Adrenal gland (tissue), 12 donors: ENCODE data around the gene PKNOX2. TPM values are rescaled to one million over a fixed set of nuclear protein-coding genes. Genes with fewer than 3 reads are reported as not detected.
A peak's percentile ranks its signal among the peaks of the same experiment; 100 is the strongest.

Source experiments
- DNase-seq, 7 donors: peaks; one replicate each; pipeline ENCODE4 v3.0.0-alpha.2; 2019 to 2020
- H3K27ac ChIP-seq, 5 donors: fragments of 200-600 bp; sonication (generic) in 4 of 5; 1 replicate in 3 of 5; 2 replicates in 2 of 5; pipeline versions ENCODE4 v1.5.1 to v1.8.0; 2016 to 2020; ENCODE audit warnings: mild to moderate bottlenecking in 1 of 5
- H3K27me3 ChIP-seq: fragments of 200-600 bp; 2 replicates; pipeline ENCODE4 v1.8.0; 2021
- H3K36me3 ChIP-seq, 2 donors: fragments of 200-600 bp; replicated peaks in 1 of 2; 1 replicate in 1 of 2; 2 replicates in 1 of 2; pipeline versions ENCODE4 v1.5.1 to v1.8.0; 2018 to 2022
- H3K4me1 ChIP-seq, 2 donors: fragments of 200-600 bp; replicated peaks in 1 of 2; 1 replicate in 1 of 2; 2 replicates in 1 of 2; pipeline versions ENCODE4 v1.5.1 to v1.8.0; 2018 to 2021
- H3K4me3 ChIP-seq, 4 donors: fragments of 200-600 bp; sonication (generic) in 3 of 4; one replicate each; pipeline ENCODE4 v1.5.1; 2016 to 2018
- H3K9me3 ChIP-seq, 3 donors: fragments of 200-600 bp; sonication (generic) in 1 of 3; replicated peaks in 1 of 3; 1 replicate in 2 of 3; 2 replicates in 1 of 3; pipeline versions ENCODE4 v1.5.1 to v1.8.0; 2016 to 2021
- CTCF ChIP-seq, 6 experiments: fragments of 450-650 bp in 4 of 6; fragments of 200-600 bp in 2 of 6; sonication (generic) in 1 of 6; IDR thresholded peaks; 1 replicate in 5 of 6; 2 replicates in 1 of 6; pipeline versions ENCODE4 v1.5.1 to v1.8.0; 2016 to 2021; ENCODE audit warnings: antibody characterized with exemption in 6 of 6, mild to moderate bottlenecking in 2 of 6, moderate library complexity in 1 of 6
- POLR2A ChIP-seq, 2 donors: fragments of 450-650 bp; IDR thresholded peaks; one replicate each; pipeline ENCODE4 v1.6.1; 2017; ENCODE audit warnings: antibody characterized with exemption in 2 of 2, mild to moderate bottlenecking in 2 of 2, moderate library complexity in 1 of 2
- WGBS, 4 donors: extraction: QIAGEN DNeasy Blood & Tissue Kit in 2 of 4; methylation state at CpG; one replicate each; pipeline versions ENCODE4 v1.1.5 to v1.1.7; 2013 to 2017; 5-methylcytosine and 5-hydroxymethylcytosine counted together
- intact Hi-C, 2 donors: fragments of 100-400 bp; cut with DNase I; formaldehyde crosslinking; loops; one replicate each; pipeline versions ENCODE4 v1.14.1 to v1.15.0; 2022 to 2023
- polyA plus RNA-seq, 3 donors: library from polyadenylated mRNA; stranded (reverse); fragments of 200-250 nt in 2 of 3; fragments of 350-450 nt in 1 of 3; fragmentation: Illumina TruSeq in 1 of 3; extraction: RNeasy Lipid Tissue Mini Kit (QIAGEN cat#74804) in 1 of 3; gene quantifications; one replicate each; pipeline ENCODE4 v1.2.3, GENCODE V29; 2013 to 2014
- total RNA-seq, 9 donors: library from RNA; depleted of rRNA in 4 of 9; stranded (reverse); fragments of >200 nt in 4 of 9; fragments of 120-200 nt in 1 of 9; fragmentation: NEBNext Ultra II Directional in 1 of 9; extraction: Animal tissue kit (Norgen Biotek cat#: 25700) in 1 of 9; gene quantifications; one replicate each; pipeline versions ENCODE4 v1.1.0 to v1.2.4, GENCODE V29; 2013 to 2023
- donor health status: healthy with polysubstance abuse.
- donor health status: Bipolar disorder and iron deficiency.
- donor health status: DM: yes; HTN: yes; CAD: no.
- donor health status: DM: no; HTN: no; CAD: no.
- donor health status: DM: no; HTN: no; CAD: no.
- donor health status: DM: yes; HTN: yes; CAD: no.

PKNOX2 gene
- total and polyA plus RNA-seq, 12 donors = 1.2 to 34.7 (median 3.1) TPM

- no peak overlapping the region for H3K4me3 ChIP-seq
- peak in 6 of 7 donors; percentile 45 to 66 (median 54) for DNase-seq
- WGBS, 4 donors = 18 to 22% (median 20%) methylated on average over 9 of the region's 9 CpGs
- TF ChIP-seq CTCF (IDR thresholded peaks at IDR 0.05) (peak; percentile 41 to 88 (median 78)), POLR2A (IDR thresholded peaks at IDR 0.05) (no peak)
- no peak overlapping the region for H3K27ac ChIP-seq
- peaks cover 0 to 5% of the 10 kb centered on the region in 2 donors for H3K4me1 ChIP-seq
- no peaks in the 10 kb centered on the region for H3K36me3 ChIP-seq
- no peaks in the 10 kb centered on the region for H3K9me3 ChIP-seq
- intact Hi-C loops = loop anchor here (5.0 to 10.0 kb wide), 4 partner anchors 186 to 394 kb away; partner anchors contain the start of genes PKNOX2 (in 2 of the 2) and CCDC15 (in 1 of the 2)
- no peaks in the 10 kb centered on the region for H3K27me3 ChIP-seq
Measured at GRCh38 chr11:125348674-125349309, 184.2 kb downstream of the PKNOX2 start.

DNA sequence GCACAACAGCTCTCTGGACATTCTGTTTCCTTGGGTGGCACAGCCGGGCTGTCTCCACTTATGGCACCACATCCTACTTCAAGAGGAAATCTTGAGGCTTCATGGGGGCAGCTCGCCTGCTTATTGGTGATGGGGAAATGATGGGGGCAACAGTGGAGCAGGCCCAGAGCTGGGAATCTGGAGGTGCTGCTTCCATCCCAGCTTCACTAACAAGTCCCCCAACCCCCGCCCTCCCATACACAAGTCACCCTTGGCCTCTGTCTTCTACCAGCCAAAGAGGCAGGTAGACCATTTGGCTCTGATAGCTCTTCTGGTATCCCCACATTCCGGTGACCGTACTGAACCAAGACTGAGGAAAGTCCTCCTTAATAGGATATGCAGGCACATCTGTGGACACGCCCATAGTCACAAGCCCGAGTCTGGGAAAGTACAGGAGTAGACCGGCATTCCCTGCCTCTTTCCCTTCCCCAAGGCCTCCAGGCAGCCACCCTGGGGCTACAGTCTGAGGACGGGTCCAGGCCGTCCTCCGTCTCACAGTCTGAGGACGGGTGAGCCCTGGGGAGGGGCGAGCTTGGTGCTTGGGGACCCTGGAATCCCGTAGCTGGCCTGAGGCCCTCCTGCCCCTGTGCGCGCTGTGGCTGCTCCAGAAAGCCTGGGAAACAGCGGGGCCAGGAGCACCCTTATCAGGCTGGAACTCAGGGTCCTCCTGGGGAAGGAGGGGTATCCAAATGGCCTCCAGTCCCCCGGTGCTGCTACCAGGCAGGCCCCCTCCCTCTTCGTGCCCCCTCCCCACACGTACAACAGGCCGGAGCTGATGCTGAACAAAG, 185.9 kb downstream of the PKNOX2 start:
- intact Hi-C loops = no loop called here

GRCh38 chr11:125351033-125351867, 186.7 kb downstream of the PKNOX2 start:
- H3K4me1 ChIP-seq = no peaks in the 10 kb centered on the region
- no peak for DNase-seq
- no peaks in the 10 kb centered on the region for H3K36me3 ChIP-seq
- H3K4me3 ChIP-seq = no peak overlapping the region
- H3K27me3 ChIP-seq = no peaks in the 10 kb centered on the region
- no peak overlapping the region for H3K27ac ChIP-seq
- H3K9me3 ChIP-seq = no peaks in the 10 kb centered on the region
- intact Hi-C loops = no loop called here
- TF ChIP-seq CTCF (IDR thresholded peaks at IDR 0.05) = no peak
- TF ChIP-seq POLR2A (IDR thresholded peaks at IDR 0.05) = no peak
- WGBS, 4 donors = 75 to 89% (median 78%) methylated on average over 13 to 32 of the region's 32 CpGs

More for the DNA sequence above, 185.9 kb downstream of the PKNOX2 start:
- no peak for TF ChIP-seq CTCF (IDR thresholded peaks at IDR 0.05)
- no peak for TF ChIP-seq POLR2A (IDR thresholded peaks at IDR 0.05)
- peaks cover 0 to 3% of the 10 kb centered on the region in 2 donors for H3K4me1 ChIP-seq
- DNase-seq = no peak
- H3K4me3 ChIP-seq = no peak overlapping the region
- H3K36me3 ChIP-seq = no peaks in the 10 kb centered on the region
- H3K27me3 ChIP-seq = no peaks in the 10 kb centered on the region
- no peaks in the 10 kb centered on the region for H3K9me3 ChIP-seq
- 81 to 90% (median 87%) methylated on average over 19 to 21 of the region's 21 CpGs for WGBS, 4 donors
- H3K27ac ChIP-seq = no peak overlapping the region

DNA sequence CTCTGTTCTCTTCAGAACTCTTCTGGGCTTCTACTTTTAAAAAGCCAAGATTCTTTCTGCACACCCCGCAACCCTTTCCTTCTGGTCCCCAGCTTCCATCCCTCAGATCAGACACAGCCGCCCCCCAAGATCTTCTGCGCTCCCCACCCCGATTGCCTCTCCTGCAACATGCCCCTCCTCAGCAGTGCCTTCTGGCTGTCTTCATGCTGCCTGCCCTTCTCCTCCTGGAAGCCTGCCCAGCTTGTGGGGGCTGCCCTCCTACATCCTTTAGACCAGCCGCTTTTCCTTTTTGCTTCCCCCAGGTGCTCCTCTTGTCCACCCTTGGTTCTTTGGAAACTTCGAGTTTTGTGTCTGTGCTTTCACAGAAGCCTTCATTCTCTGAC, 187.3 kb downstream of the PKNOX2 start:
- H3K4me1 ChIP-seq = no peaks in the 10 kb centered on the region
- H3K36me3 ChIP-seq = no peaks in the 10 kb centered on the region
- H3K27me3 ChIP-seq = no peaks in the 10 kb centered on the region
- no peak overlapping the region for H3K4me3 ChIP-seq
- H3K27ac ChIP-seq = no peak overlapping the region
- no peak for DNase-seq
- intact Hi-C loops = no loop called here
- 81 to 89% (median 84%) methylated on average over 6 of the region's 6 CpGs for WGBS, 4 donors
- no peaks in the 10 kb centered on the region for H3K9me3 ChIP-seq
- TF ChIP-seq CTCF (IDR thresholded peaks at IDR 0.05) (no peak), POLR2A (IDR thresholded peaks at IDR 0.05) (no peak)
